HFFc6 (cell line): ENCODE measurements around the gene ADARB1. TPM values are rescaled to one million over a fixed set of nuclear protein-coding genes. Genes with fewer than 3 reads are reported as not detected.

Experiments
- DNase-seq: peaks from one replicate; pipeline ENCODE4 v3.0.0-alpha.2; 2018
- H3K27ac Mint-ChIP-seq: 2 replicates; pipeline ENCODE4 v1.8.0; 2020; ENCODE audit warnings: mild to moderate bottlenecking, mixed read lengths
- H3K27me3 Mint-ChIP-seq: 2 replicates; pipeline ENCODE4 v1.8.0; 2021; ENCODE audit warnings: mild to moderate bottlenecking, moderate library complexity, mixed read lengths; ENCODE audit not compliant: insufficient read depth
- H3K36me3 Mint-ChIP-seq: 2 replicates; pipeline ENCODE4 v1.8.0; 2021; ENCODE audit warnings: low read depth, mixed read lengths
- H3K4me1 Mint-ChIP-seq: 2 replicates; pipeline ENCODE4 v1.8.0; 2020; ENCODE audit warnings: low read depth, mixed read lengths
- H3K4me3 Mint-ChIP-seq: 2 replicates; pipeline ENCODE4 v1.8.0; 2020; ENCODE audit warnings: mild to moderate bottlenecking, moderate library complexity, mixed read lengths
- H3K9me3 Mint-ChIP-seq: 2 replicates; pipeline ENCODE4 v1.8.0; 2020; ENCODE audit warnings: mild to moderate bottlenecking, mixed read lengths
- CTCF ChIP-seq: fragments of 200-600 bp; sonication (generic); IDR thresholded peaks from 2 replicates; pipeline ENCODE4 v1.5.0; 2021; ENCODE audit warnings: antibody characterized with exemption, mild to moderate bottlenecking
- total RNA-seq, 6 experiments: library from RNA; stranded (reverse); fragmentation: NEBNext Ultra II Directional; extraction: Animal tissue kit (Norgen Biotek cat#: 25700); gene quantifications; 2 replicates in 1 of 6; 3 replicates in 5 of 6; pipeline ENCODE4 v1.2.3, GENCODE V29; 2021

The ADARB1 gene
- total RNA-seq, 6 experiments from 2014 or later = 1.7 to 3.2 (median 2.2) TPM

GRCh38 chr21:45249626-45250025 is 175.2 kb downstream of the ADARB1 start:
- Mint-ChIP-seq H3K36me3 (peaks cover 4% of the 10 kb centered on the region), H3K27me3 (peaks cover 42% of the 10 kb centered on the region), H3K4me1 (peaks cover 21% of the 10 kb centered on the region), H3K4me3 (no peak overlapping the region), H3K9me3 (peaks cover 7% of the 10 kb centered on the region), H3K27ac (no peak overlapping the region)
- no peak for TF ChIP-seq CTCF
- no peak for DNase-seq

GRCh38 chr21:45250272-45250671 is 175.9 kb downstream of the ADARB1 start:
- Mint-ChIP-seq H3K9me3 (peaks cover 6% of the 10 kb centered on the region), H3K4me1 (peaks cover 21% of the 10 kb centered on the region), H3K27ac (no peak overlapping the region), H3K36me3 (peaks cover 4% of the 10 kb centered on the region; the same call in 1 of the 2 replicates), H3K4me3 (no peak overlapping the region), H3K27me3 (peaks cover 48% of the 10 kb centered on the region)
- DNase-seq = no peak
- no peak for TF ChIP-seq CTCF

GRCh38 chr21:45250914-45251634 is 176.7 kb downstream of the ADARB1 start:
- peaks cover 6% of the 10 kb centered on the region for H3K9me3 Mint-ChIP-seq
- peaks cover 21% of the 10 kb centered on the region for H3K4me1 Mint-ChIP-seq
- no peak overlapping the region for H3K27ac Mint-ChIP-seq
- H3K4me3 Mint-ChIP-seq = no peak overlapping the region
- peaks cover 44% of the 10 kb centered on the region for H3K27me3 Mint-ChIP-seq
- TF ChIP-seq CTCF = no peak
- no peak for DNase-seq
- peaks cover 4% of the 10 kb centered on the region; the same call in 1 of the 2 replicates for H3K36me3 Mint-ChIP-seq

GRCh38 chr21:45251635-45252447 is 177.5 kb downstream of the ADARB1 start:
- Mint-ChIP-seq H3K27me3 (peaks cover 40% of the 10 kb centered on the region), H3K27ac (no peak overlapping the region), H3K4me3 (no peak overlapping the region), H3K36me3 (peaks cover 4% of the 10 kb centered on the region; the same call in 1 of the 2 replicates), H3K4me1 (peaks cover 21% of the 10 kb centered on the region), H3K9me3 (peaks cover 6% of the 10 kb centered on the region)
- no peak for TF ChIP-seq CTCF
- DNase-seq = no peak

- Mint-ChIP-seq H3K4me1 (peaks cover 21% of the 10 kb centered on the region), H3K4me3 (no peak overlapping the region), H3K36me3 (peaks cover 4% of the 10 kb centered on the region; the same call in 1 of the 2 replicates), H3K27me3 (peaks cover 40% of the 10 kb centered on the region), H3K9me3 (peaks cover 6% of the 10 kb centered on the region), H3K27ac (no peak overlapping the region)
- no peak for TF ChIP-seq CTCF
- no peak for DNase-seq
Measured at GRCh38 chr21:45252448-45252925, 178.1 kb downstream of the ADARB1 start.
